Ishikawa (cell line): ENCODE data around the gene SERP1.

Experiments
- EGR1 ChIP-seq: IDR thresholded peaks from 2 replicates; pipeline ENCODE4 v1.6.1; 2012
- EP300 ChIP-seq: IDR thresholded peaks from 2 replicates; pipeline ENCODE4 v1.6.1; 2012; ENCODE audit warnings: borderline replicate concordance
- FOXM1 ChIP-seq: IDR thresholded peaks from 2 replicates; pipeline ENCODE4 v1.6.1; 2012; ENCODE audit warnings: low read depth, borderline replicate concordance
- REST ChIP-seq: IDR thresholded peaks from 2 replicates; pipeline ENCODE4 v1.6.1; 2012; ENCODE audit warnings: low read depth, mild to moderate bottlenecking

- TF ChIP-seq EP300 (no peak), EGR1 (no peak), REST (no peak), FOXM1 (no peak)
Observed at GRCh38 chr3:150519026-150519425, 27.3 kb downstream of the SERP1 start.
